KMS-11 (cell line): ENCODE data around the gene ABHD1.

Source experiments
- H2AFZ ChIP-seq: fragments of 200-600 bp; sonication (generic); 2 replicates; pipeline ENCODE4 v1.6.1; 2016; ENCODE audit warnings: antibody characterized with exemption, mixed run types, low read depth
- H3K27ac ChIP-seq: fragments of 200-600 bp; sonication (generic); 2 replicates; pipeline ENCODE4 v1.6.1; 2016; ENCODE audit warnings: mild to moderate bottlenecking, mixed run types
- H3K27me3 ChIP-seq: fragments of 200-600 bp; sonication (generic); 2 replicates; pipeline ENCODE4 v1.6.1; 2017; ENCODE audit warnings: mild to moderate bottlenecking, low read depth, mixed run types, moderate library complexity; ENCODE audit not compliant: insufficient read depth
- H3K36me3 ChIP-seq: fragments of 200-600 bp; sonication (generic); 2 replicates; pipeline ENCODE4 v1.6.1; 2017; ENCODE audit warnings: mild to moderate bottlenecking, mixed run types; ENCODE audit not compliant: insufficient read depth
- H3K4me1 ChIP-seq: fragments of 200-600 bp; sonication (generic); 2 replicates; pipeline ENCODE4 v1.6.1; 2016; ENCODE audit warnings: mild to moderate bottlenecking, low read depth, mixed run types; ENCODE audit not compliant: poor library complexity, severe bottlenecking
- H3K4me2 ChIP-seq: fragments of 200-600 bp; sonication (generic); 2 replicates; pipeline ENCODE4 v1.7.0; 2016; ENCODE audit warnings: mild to moderate bottlenecking, mixed run types
- H3K4me3 ChIP-seq: fragments of 200-600 bp; sonication (generic); IDR thresholded peaks from 2 replicates; pipeline ENCODE4 v1.6.1; 2017; ENCODE audit warnings: low read depth, low read length, mixed read lengths; ENCODE audit not compliant: insufficient read depth
- H3K79me2 ChIP-seq: fragments of 200-600 bp; sonication (generic); 2 replicates; pipeline ENCODE4 v1.6.1; 2016; ENCODE audit warnings: low read depth, mixed run types; ENCODE audit not compliant: insufficient read depth
- H3K9ac ChIP-seq: fragments of 200-600 bp; sonication (generic); 2 replicates; pipeline ENCODE4 v1.6.1; 2016; ENCODE audit warnings: mild to moderate bottlenecking, mixed run types
- H4K20me1 ChIP-seq: fragments of 200-600 bp; sonication (generic); 2 replicates; pipeline ENCODE4 v1.6.1; 2016; ENCODE audit warnings: mild to moderate bottlenecking, mixed run types; ENCODE audit not compliant: insufficient read depth
- CTCF ChIP-seq: fragments of 200-600 bp; sonication (generic); conservative IDR thresholded peaks from 2 replicates; pipeline ENCODE4 v1.6.1; 2017; ENCODE audit warnings: low read depth, mild to moderate bottlenecking, antibody characterized with exemption, low read length, moderate library complexity, mixed read lengths

ABHD1 gene

GRCh38 chr2:27164960-27165763 lies 41.5 kb downstream of the ABHD1 start:
- Histone ChIP-seq H3K79me2 (no peaks in the 10 kb centered on the region), H2AFZ (peak overlapping the region; percentile 19; the same call in 1 of the 2 replicates), H3K36me3 (no peaks in the 10 kb centered on the region), H3K4me3 (no peak overlapping the region), H3K27me3 (no peaks in the 10 kb centered on the region), H3K4me1 (peaks cover 49% of the 10 kb centered on the region), H3K4me2 (peak overlapping the region; percentile 25; the same call in 1 of the 2 replicates), H4K20me1 (no peaks in the 10 kb centered on the region), H3K27ac (no peak overlapping the region; the same call in 1 of the 2 replicates), H3K9ac (no peak overlapping the region)
- no peak for TF ChIP-seq CTCF

- Histone ChIP-seq H4K20me1 (no peaks in the 10 kb centered on the region), H3K79me2 (no peaks in the 10 kb centered on the region), H3K36me3 (no peaks in the 10 kb centered on the region), H3K9ac (no peak overlapping the region), H2AFZ (peak overlapping the region; percentile 89; the same call in 1 of the 2 replicates), H3K27me3 (no peaks in the 10 kb centered on the region), H3K4me2 (peak overlapping the region; percentile 46; the same call in 1 of the 2 replicates), H3K27ac (no peak overlapping the region), H3K4me3 (no peak overlapping the region), H3K4me1 (peaks cover 27% of the 10 kb centered on the region)
- no peak for TF ChIP-seq CTCF
Measured at GRCh38 chr2:27170581-27171337, 47.1 kb downstream of the ABHD1 start.

- no peak for TF ChIP-seq CTCF
- H3K4me2 ChIP-seq = no peak overlapping the region
- no peaks in the 10 kb centered on the region for H3K36me3 ChIP-seq
- H3K27ac ChIP-seq = no peak overlapping the region
- no peaks in the 10 kb centered on the region for H3K27me3 ChIP-seq
- no peak overlapping the region for H3K9ac ChIP-seq
- no peak overlapping the region for H2AFZ ChIP-seq
- no peaks in the 10 kb centered on the region for H3K79me2 ChIP-seq
- no peak overlapping the region for H3K4me3 ChIP-seq
- H4K20me1 ChIP-seq = no peaks in the 10 kb centered on the region
- H3K4me1 ChIP-seq = peaks cover 32% of the 10 kb centered on the region
Measured at GRCh38 chr2:27171351-27171848, 47.8 kb downstream of the ABHD1 start.

GRCh38 chr2:27174638-27175037 lies 51.0 kb downstream of the ABHD1 start:
- Histone ChIP-seq H4K20me1 (no peaks in the 10 kb centered on the region), H3K27me3 (no peaks in the 10 kb centered on the region), H3K4me1 (peaks cover 39% of the 10 kb centered on the region), H3K4me2 (peak overlapping the region; percentile 59; the same call in 1 of the 2 replicates), H3K27ac (peak overlapping the region; percentile 25), H3K36me3 (no peaks in the 10 kb centered on the region), H3K9ac (no peak overlapping the region), H2AFZ (peak overlapping the region; percentile 66), H3K4me3 (no peak overlapping the region), H3K79me2 (no peaks in the 10 kb centered on the region)
- TF ChIP-seq CTCF = no peak
